H4 (cell line): Measurements from ENCODE around the gene PARD6A. TPM values are rescaled to one million over a fixed set of nuclear protein-coding genes. Genes with fewer than 3 reads are reported as not detected.

ENCODE experiments used
- DNase-seq: peaks from one replicate; pipeline ENCODE4 v3.0.0-alpha.2; 2015; ENCODE audit warnings: low spot score
- total RNA-seq: library from RNA; depleted of rRNA; stranded (reverse); fragments of >200 nt; shearing (Covaris generic); gene quantifications from 2 replicates; pipeline ENCODE4 v1.2.3, GENCODE V29; 2014

PARD6A gene
- total RNA-seq, 1 experiment from 2014 or later = not detected

GRCh38 chr16:67653789-67654402 is 6.9 kb upstream of the PARD6A start:
- no peak for DNase-seq

GRCh38 chr16:67654403-67654911 is 6.3 kb upstream of the PARD6A start:
- DNase-seq = no peak

GRCh38 chr16:67655363-67655762 is 5.4 kb upstream of the PARD6A start:
- no peak for DNase-seq

- no peak for DNase-seq
Observed at GRCh38 chr16:67656344-67657016, 4.3 kb upstream of the PARD6A start.

GRCh38 chr16:67657017-67657608 is 3.6 kb upstream of the PARD6A start:
- DNase-seq = no peak

- no peak for DNase-seq
Observed at GRCh38 chr16:67657751-67658518, 2.8 kb upstream of the PARD6A start.

GRCh38 chr16:67658849-67659674 is 1.7 kb upstream of the PARD6A start:
- no peak for DNase-seq

GRCh38 chr16:67659675-67660563 is 841 bp upstream of the PARD6A start, which contains the start of gene ACD:
Gene ACD, minus strand, starts transcription at chr16:67660260. Its CDS starts 40 bp downstream, at chr16:67660220.
- DNase-seq = peak; percentile 71

- DNase-seq = no peak
Observed at GRCh38 chr16:67661101-67661761, 471 bp downstream of the PARD6A start.

GRCh38 chr16:67661886-67662652 is 1.3 kb downstream of the PARD6A start:
- no peak for DNase-seq

- no peak for DNase-seq
Observed at GRCh38 chr16:67662653-67663010, 1.9 kb downstream of the PARD6A start.

- DNase-seq = no peak
Observed at GRCh38 chr16:67663151-67663876, 2.6 kb downstream of the PARD6A start.

GRCh38 chr16:67663877-67664222 is 3.1 kb downstream of the PARD6A start:
- DNase-seq = no peak

GRCh38 chr16:67664258-67664657 is 3.5 kb downstream of the PARD6A start:
- DNase-seq = no peak

- no peak for DNase-seq
Observed at GRCh38 chr16:67664871-67665270, 4.1 kb downstream of the PARD6A start.

- DNase-seq = no peak
Observed at GRCh38 chr16:67665598-67665997, 4.8 kb downstream of the PARD6A start.

- DNase-seq = no peak
Observed at GRCh38 chr16:67666032-67666551, 5.3 kb downstream of the PARD6A start.
